Natural killer cell (primary cell): ENCODE results near the gene NAIF1. TPM values are rescaled to one million over a fixed set of nuclear protein-coding genes. Genes with fewer than 3 reads are reported as not detected.

Experiments
- ATAC-seq, 3 donors: fragments of 150-1000 bp in 2 of 3; fragments of 200-7000 bp in 1 of 3; cut with Tn5 transposase; 1 replicate in 1 of 3; 2 replicates in 2 of 3; pipeline ENCODE4 v1.10.0; 2021; ENCODE audit warnings: mild to moderate bottlenecking in 2 of 3, moderate library complexity in 2 of 3
- DNase-seq, 2 donors: peaks; one replicate each; pipeline versions ENCODE4 v3.0.0 to v3.0.0-alpha.2; 2013 to 2021; ENCODE audit warnings: mixed read lengths in 1 of 2
- H3K27ac ChIP-seq: one replicate; pipeline ENCODE4 v1.5.1; 2013; ENCODE audit warnings: mild to moderate bottlenecking, low read length
- H3K27me3 ChIP-seq: one replicate; pipeline ENCODE4 v1.6.1; 2013; ENCODE audit warnings: low read length; ENCODE audit not compliant: control insufficient read depth, insufficient read depth
- H3K36me3 ChIP-seq: one replicate; pipeline ENCODE4 v1.6.1; 2013; ENCODE audit warnings: low read length; ENCODE audit not compliant: control insufficient read depth, insufficient read depth
- H3K4me1 ChIP-seq: one replicate; pipeline ENCODE4 v1.6.1; 2013; ENCODE audit warnings: low read length; ENCODE audit not compliant: control insufficient read depth, insufficient read depth
- H3K4me3 ChIP-seq: one replicate; pipeline ENCODE4 v1.5.1; 2013; ENCODE audit warnings: low read length
- H3K9me3 ChIP-seq: one replicate; pipeline ENCODE4 v1.6.1; 2013; ENCODE audit warnings: low read length; ENCODE audit not compliant: control insufficient read depth, insufficient read depth
- H3K27ac Mint-ChIP-seq, 2 donors: one replicate each; pipeline ENCODE4 v1.8.0; 2022; ENCODE audit warnings: mild to moderate bottlenecking in 2 of 2, mixed read lengths in 2 of 2, moderate library complexity in 1 of 2
- H3K27me3 Mint-ChIP-seq, 2 donors: one replicate each; pipeline ENCODE4 v1.8.0; 2022; ENCODE audit warnings: low read depth in 2 of 2, mixed read lengths in 2 of 2
- H3K36me3 Mint-ChIP-seq: one replicate; pipeline ENCODE4 v1.8.0; 2022; ENCODE audit warnings: mixed read lengths
- H3K4me1 Mint-ChIP-seq, 2 donors: one replicate each; pipeline ENCODE4 v1.8.0; 2022; ENCODE audit warnings: mixed read lengths in 2 of 2
- H3K4me3 Mint-ChIP-seq: one replicate; pipeline ENCODE4 v1.8.0; 2022; ENCODE audit warnings: mild to moderate bottlenecking, moderate library complexity, mixed read lengths
- H3K9me3 Mint-ChIP-seq, 2 donors: one replicate each; pipeline ENCODE4 v1.8.0; 2022; ENCODE audit warnings: mixed read lengths in 2 of 2
- WGBS: methylation state at CpG from one replicate; pipeline ENCODE4 v1.1.7; 2013; ENCODE audit warnings: missing lambda C conversion rate; ENCODE audit not compliant: insufficient coverage; 5-methylcytosine and 5-hydroxymethylcytosine counted together
- intact Hi-C: fragments of 100-400 bp; cut with micrococcal nuclease; formaldehyde crosslinking; loops from one replicate; pipeline ENCODE4 v1.14.2; 2022
- total RNA-seq, 4 donors: library from RNA; stranded (reverse); fragments of 120-200 nt in 1 of 4; gene quantifications; one replicate each; pipeline versions ENCODE4 v1.2.3 to v1.2.4, GENCODE V29; 2013 to 2022
- TF ChIP-seq, protein P1 (sequence below): fragments of 200-600 bp; IDR thresholded peaks from one replicate; pipeline ENCODE4 v1.8.0; 2022; ENCODE audit warnings: antibody characterized with exemption

Gene NAIF1
- total RNA-seq, 3 donors from 2014 or later (not counting 1 experiment from before 2014, with no cell fraction given): 11.9 to 12.6 (median 12.1) TPM

DNA sequence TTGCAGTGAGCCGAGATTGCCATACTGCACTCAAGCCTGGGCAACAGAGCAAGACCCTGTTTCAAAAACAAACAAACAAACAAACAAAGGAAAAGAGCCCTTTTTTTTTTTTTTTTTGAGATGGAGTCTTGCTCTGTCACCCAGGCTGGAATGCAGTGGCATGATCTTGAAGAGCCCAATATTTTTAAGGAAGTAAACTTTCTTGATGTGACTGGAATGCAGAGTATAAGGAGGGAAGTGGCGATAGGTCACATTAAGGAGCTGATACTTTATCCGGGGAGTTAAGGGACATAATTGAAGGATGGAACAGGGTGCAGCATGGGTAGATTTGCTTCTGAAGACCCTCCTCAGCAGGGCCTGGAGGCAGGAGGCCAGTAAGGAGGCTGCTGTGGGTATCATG is 13.0 kb downstream of the NAIF1 start:
- Histone ChIP-seq H3K27ac (no peak overlapping the region), H3K27me3 (no peaks in the 10 kb centered on the region), H3K9me3 (no peaks in the 10 kb centered on the region), H3K4me1 (peaks cover 6% of the 10 kb centered on the region), H3K4me3 (no peak overlapping the region), H3K36me3 (no peaks in the 10 kb centered on the region)
- Mint-ChIP-seq H3K27ac (no peak overlapping the region), H3K36me3 (no peaks in the 10 kb centered on the region), H3K4me3 (no peak overlapping the region), H3K27me3 (peaks cover 0 to 2% of the 10 kb centered on the region in 2 donors), H3K4me1 (peaks cover 0 to 5% of the 10 kb centered on the region in 2 donors), H3K9me3 (no peaks in the 10 kb centered on the region)
- WGBS: 75% methylated on average over 3 of the region's 3 CpGs
- TF ChIP-seq, protein P1, sequence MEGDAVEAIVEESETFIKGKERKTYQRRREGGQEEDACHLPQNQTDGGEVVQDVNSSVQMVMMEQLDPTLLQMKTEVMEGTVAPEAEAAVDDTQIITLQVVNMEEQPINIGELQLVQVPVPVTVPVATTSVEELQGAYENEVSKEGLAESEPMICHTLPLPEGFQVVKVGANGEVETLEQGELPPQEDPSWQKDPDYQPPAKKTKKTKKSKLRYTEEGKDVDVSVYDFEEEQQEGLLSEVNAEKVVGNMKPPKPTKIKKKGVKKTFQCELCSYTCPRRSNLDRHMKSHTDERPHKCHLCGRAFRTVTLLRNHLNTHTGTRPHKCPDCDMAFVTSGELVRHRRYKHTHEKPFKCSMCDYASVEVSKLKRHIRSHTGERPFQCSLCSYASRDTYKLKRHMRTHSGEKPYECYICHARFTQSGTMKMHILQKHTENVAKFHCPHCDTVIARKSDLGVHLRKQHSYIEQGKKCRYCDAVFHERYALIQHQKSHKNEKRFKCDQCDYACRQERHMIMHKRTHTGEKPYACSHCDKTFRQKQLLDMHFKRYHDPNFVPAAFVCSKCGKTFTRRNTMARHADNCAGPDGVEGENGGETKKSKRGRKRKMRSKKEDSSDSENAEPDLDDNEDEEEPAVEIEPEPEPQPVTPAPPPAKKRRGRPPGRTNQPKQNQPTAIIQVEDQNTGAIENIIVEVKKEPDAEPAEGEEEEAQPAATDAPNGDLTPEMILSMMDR: no peak
- DNase-seq (no peak), ATAC-seq (no peak)
- intact Hi-C loops: no loop called here

DNA sequence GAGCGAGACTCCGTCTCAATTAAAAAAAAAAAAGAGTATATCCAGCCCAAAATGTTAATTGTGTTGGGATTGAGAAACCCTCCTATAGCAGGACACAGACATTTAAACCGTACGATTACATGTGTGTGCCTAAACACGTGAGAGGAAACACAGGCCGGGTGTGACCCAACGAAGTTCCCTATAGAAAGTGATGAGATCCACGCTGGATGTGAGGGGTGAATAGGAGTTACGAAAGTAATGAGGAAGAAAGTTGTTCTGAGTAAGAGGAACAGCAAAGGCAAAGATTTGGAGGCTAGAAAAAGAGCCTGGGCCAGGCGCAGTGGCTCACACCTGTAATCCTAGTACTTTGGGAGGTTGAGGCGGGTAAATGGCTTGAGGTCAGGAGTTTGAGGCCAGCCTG is 13.6 kb downstream of the NAIF1 start:
- TF ChIP-seq, protein P1: no peak
- Mint-ChIP-seq H3K27me3 (peaks cover 0 to 4% of the 10 kb centered on the region in 2 donors), H3K4me3 (no peak overlapping the region), H3K36me3 (no peaks in the 10 kb centered on the region), H3K4me1 (peaks cover 0 to 5% of the 10 kb centered on the region in 2 donors), H3K27ac (peak overlapping the region in 1 of 2 donors; percentile 4), H3K9me3 (no peaks in the 10 kb centered on the region)
- no peaks in the 10 kb centered on the region for H3K36me3 ChIP-seq
- DNase-seq (no peak), ATAC-seq (peak in 1 of 3 donors; percentile 30)
- no peak overlapping the region for H3K27ac ChIP-seq
- H3K9me3 ChIP-seq: no peaks in the 10 kb centered on the region
- no peak overlapping the region for H3K4me3 ChIP-seq
- H3K4me1 ChIP-seq: peaks cover 6% of the 10 kb centered on the region
- intact Hi-C loops: no loop called here
- WGBS: 91% methylated on average over 10 of the region's 11 CpGs
- no peaks in the 10 kb centered on the region for H3K27me3 ChIP-seq

DNA sequence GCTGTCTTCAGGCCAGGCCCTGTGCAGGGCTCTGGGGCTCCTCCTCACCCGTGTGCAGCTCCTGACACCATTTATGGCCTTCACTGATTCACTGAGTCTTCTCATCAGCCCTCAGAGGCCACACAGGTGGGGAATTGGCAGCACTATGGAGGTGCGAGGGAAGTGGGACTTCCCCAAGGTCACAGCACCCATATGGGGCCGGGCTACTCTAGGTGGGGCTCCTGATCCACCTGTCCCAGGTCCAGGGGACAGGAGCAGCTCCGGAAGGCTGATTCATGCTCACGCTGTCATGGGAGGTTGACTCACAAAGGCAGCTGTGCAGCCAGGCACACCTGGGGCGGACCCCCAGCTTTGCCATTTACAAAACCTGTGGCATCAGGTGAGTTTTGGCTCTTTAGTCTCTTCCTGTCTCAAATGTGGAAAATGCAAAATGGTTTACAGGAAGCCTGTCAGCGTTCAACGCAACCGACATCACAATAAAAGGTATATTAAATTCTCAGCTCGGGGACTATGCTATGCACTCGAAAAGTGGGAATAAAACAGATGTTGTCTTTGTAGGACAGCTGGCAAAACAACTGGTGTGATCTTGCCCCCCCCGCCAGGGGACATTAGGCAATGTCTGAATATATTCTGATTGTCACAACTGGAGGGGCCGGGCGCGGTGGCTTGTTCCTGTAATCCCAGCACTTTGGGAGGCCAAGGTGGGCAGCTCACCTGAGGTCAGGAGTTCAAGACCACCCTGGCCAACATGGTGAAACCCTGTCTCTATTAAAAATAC is 15.0 kb downstream of the NAIF1 start:
- no peak for ATAC-seq
- H3K9me3 Mint-ChIP-seq: no peaks in the 10 kb centered on the region
- DNase-seq: no peak
- H3K27me3 Mint-ChIP-seq: peaks cover 0 to 5% of the 10 kb centered on the region in 2 donors
- H3K4me1 ChIP-seq: peaks cover 6% of the 10 kb centered on the region
- no peaks in the 10 kb centered on the region for H3K9me3 ChIP-seq
- peaks cover 0 to 5% of the 10 kb centered on the region in 2 donors for H3K4me1 Mint-ChIP-seq
- no peaks in the 10 kb centered on the region for H3K36me3 Mint-ChIP-seq
- TF ChIP-seq, protein P1: no peak
- no peak overlapping the region for H3K27ac Mint-ChIP-seq
- H3K4me3 ChIP-seq: no peak overlapping the region
- H3K27ac ChIP-seq: no peak overlapping the region
- WGBS: 91% methylated on average over 15 of the region's 15 CpGs
- intact Hi-C loops: no loop called here
- H3K4me3 Mint-ChIP-seq: no peak overlapping the region
- H3K27me3 ChIP-seq: no peaks in the 10 kb centered on the region
- H3K36me3 ChIP-seq: no peaks in the 10 kb centered on the region

DNA sequence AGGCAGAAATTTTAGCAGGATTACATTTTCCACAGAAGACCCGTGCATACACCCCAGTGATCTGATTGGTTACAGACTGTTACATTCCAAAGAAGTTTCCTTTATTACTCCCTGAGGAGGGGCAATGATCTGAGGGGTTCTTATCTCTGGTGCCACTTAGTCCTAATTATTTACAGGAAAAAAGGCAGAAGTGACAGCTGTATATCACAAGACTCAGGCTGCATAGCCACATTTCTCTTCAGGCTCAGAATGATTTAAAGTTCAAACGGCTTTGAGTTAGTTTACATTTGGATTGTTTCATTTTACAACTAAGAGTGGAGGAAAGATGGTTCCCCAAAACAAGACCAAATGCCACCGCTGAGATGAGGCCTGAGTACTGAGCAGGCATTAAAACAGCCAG is 17.3 kb downstream of the NAIF1 start:
- TF ChIP-seq, protein P1: no peak
- H3K36me3 ChIP-seq: no peaks in the 10 kb centered on the region
- no peaks in the 10 kb centered on the region for H3K9me3 Mint-ChIP-seq
- H3K4me3 ChIP-seq: no peak overlapping the region
- H3K27me3 Mint-ChIP-seq: peaks cover 0 to 5% of the 10 kb centered on the region in 2 donors
- intact Hi-C loops: no loop called here
- no peak for DNase-seq
- peaks cover 0 to 5% of the 10 kb centered on the region in 2 donors for H3K4me1 Mint-ChIP-seq
- no peak overlapping the region for H3K4me3 Mint-ChIP-seq
- no peak overlapping the region for H3K27ac Mint-ChIP-seq
- H3K27me3 ChIP-seq: no peaks in the 10 kb centered on the region
- no peak overlapping the region for H3K27ac ChIP-seq
- H3K36me3 Mint-ChIP-seq: no peaks in the 10 kb centered on the region
- no peak for ATAC-seq
- H3K4me1 ChIP-seq: no peaks in the 10 kb centered on the region
- no peaks in the 10 kb centered on the region for H3K9me3 ChIP-seq
- WGBS: 68% methylated on average over 2 of the region's 3 CpGs
